Cardiac septum (tissue), 1 donor: ENCODE measurements around the gene PACSIN3. TPM values are rescaled to one million over a fixed set of nuclear protein-coding genes. Genes with fewer than 3 reads are reported as not detected.

Experiments used
- DNase-seq: peaks from one replicate; pipeline ENCODE4 v3.0.0-alpha.2; 2020; ENCODE audit warnings: low spot score
- intact Hi-C: fragments of 100-400 bp; cut with DNase I; formaldehyde crosslinking; loops from one replicate; pipeline ENCODE4 v1.14.0; 2022
- total RNA-seq: library from RNA; stranded (reverse); fragmentation: NEBNext Ultra II Directional; extraction: Animal tissue kit (Norgen Biotek cat#: 25700); gene quantifications from one replicate; pipeline ENCODE4 v1.2.1, GENCODE V29; 2021
- donor health status: DM: no; HTN: no; CAD: no.

PACSIN3 gene
- total RNA-seq, 1 donor from 2014 or later, result 295 TPM

DNA sequence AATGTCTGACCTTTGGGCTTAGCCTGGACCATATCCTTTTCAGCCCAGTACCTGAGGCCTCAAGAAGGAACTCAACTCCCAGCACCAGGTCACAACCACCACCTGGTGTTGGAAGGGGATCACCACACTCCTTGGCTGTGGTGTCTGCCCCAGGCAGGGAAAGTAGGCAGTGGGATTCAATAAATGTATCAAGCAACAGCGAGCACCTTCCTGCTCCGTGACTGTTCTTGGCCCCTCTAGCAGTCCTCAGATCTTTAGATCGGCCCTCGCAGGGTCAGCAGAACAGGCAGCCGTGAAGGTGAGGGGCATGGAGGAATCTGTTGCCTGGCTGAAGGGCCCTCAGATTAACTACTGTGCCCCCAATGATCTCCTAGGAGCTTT, 25.5 kb downstream of the PACSIN3 start:
- peak; percentile 71 for DNase-seq
- intact Hi-C loops, result no loop called here

- intact Hi-C loops, result no loop called here
- DNase-seq, result no peak
Measured at GRCh38 chr11:47158242-47158641, 28.0 kb downstream of the PACSIN3 start.

DNA sequence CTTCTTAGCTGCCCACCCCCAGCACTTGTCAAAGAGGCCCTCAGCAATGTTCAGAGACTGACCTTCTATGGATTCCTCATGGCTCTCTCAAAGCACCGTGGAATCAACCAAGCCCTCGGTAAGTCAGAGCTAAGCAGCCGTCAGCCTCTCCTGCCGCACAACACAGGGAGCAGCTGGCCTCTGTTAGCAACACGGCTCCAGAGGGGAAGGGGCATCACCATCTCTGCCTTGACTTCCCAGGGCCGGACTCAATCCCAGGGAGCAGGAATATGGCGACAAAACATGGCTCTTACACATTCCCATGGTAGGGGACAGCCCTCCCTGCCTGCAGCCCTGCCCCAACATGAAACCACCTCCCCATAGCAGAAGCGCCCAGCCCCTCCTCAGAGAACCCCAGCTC, 28.4 kb downstream of the PACSIN3 start:
- intact Hi-C loops, result no loop called here
- no peak for DNase-seq

- intact Hi-C loops, result no loop called here
- no peak for DNase-seq
Measured at GRCh38 chr11:47156951-47157350, 29.3 kb downstream of the PACSIN3 start.

DNA sequence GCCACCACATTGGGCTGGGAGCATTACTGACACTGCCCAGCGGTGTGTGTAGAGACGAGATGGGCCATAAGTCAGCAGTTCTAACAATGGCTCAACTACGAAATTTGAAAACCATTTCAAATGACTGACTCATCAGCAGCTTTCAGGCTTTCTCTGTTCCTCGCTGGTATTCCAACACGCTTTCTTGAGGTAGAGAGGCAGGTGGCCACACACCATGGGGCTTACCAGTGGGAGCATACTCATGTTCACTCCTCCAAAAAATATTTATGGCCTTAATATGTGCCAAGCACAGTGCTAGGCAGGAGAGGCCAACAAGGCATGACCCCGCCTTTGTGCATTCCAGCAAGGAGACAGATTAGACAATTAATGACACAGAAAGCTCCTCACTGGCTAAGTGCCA, 29.9 kb downstream of the PACSIN3 start:
- no peak for DNase-seq
- intact Hi-C loops, result no loop called here

- DNase-seq, result no peak
- intact Hi-C loops, result no loop called here
Measured at GRCh38 chr11:47155879-47156278, 30.4 kb downstream of the PACSIN3 start.

DNA sequence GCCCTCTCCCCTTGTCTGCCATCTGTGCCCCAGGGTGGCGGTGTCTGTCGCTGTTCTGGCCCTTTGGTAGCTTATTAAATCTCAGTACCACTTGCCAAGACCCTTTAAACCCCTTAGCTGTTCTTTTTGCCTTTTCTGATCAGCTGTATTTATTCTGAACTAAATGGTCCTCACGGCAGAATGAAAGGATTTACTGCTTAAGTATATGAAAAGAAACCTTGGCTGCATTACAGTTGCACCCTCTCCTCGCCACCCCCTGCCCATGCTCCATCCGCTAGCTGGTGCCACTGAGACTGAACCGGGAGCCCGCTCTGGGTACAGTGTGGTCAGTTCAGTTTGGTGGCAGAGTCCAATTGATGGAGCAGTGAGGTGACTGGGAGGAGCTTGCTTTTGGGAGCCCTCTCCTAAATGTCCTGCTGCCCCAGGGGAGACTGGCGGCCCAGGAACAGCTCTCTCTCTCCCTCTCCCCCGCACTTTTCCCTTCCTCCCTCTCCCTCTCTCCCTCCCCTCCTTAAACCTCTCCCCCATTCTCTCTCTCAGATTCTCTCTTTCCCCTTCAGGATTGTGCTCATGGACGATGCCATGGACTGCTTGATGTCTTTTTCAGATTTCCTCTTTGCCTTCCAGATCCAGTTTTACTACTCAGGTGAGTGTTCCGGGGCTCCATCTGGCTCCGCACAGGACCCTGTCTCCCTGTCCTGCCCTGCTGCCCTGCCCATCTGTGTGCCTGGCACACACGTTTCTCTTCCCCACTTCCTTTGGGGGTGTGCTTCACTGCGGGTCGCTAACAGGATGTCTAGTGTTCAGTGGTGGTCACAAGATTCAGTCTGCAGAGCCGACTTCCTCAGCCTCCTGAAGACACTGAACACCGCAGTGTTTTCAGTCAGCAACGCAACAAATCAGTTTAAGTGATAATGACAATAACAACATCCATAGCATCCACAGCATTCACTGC, 31.3 kb downstream of the PACSIN3 start:
- no peak for DNase-seq
- intact Hi-C loops, result no loop called here

DNA sequence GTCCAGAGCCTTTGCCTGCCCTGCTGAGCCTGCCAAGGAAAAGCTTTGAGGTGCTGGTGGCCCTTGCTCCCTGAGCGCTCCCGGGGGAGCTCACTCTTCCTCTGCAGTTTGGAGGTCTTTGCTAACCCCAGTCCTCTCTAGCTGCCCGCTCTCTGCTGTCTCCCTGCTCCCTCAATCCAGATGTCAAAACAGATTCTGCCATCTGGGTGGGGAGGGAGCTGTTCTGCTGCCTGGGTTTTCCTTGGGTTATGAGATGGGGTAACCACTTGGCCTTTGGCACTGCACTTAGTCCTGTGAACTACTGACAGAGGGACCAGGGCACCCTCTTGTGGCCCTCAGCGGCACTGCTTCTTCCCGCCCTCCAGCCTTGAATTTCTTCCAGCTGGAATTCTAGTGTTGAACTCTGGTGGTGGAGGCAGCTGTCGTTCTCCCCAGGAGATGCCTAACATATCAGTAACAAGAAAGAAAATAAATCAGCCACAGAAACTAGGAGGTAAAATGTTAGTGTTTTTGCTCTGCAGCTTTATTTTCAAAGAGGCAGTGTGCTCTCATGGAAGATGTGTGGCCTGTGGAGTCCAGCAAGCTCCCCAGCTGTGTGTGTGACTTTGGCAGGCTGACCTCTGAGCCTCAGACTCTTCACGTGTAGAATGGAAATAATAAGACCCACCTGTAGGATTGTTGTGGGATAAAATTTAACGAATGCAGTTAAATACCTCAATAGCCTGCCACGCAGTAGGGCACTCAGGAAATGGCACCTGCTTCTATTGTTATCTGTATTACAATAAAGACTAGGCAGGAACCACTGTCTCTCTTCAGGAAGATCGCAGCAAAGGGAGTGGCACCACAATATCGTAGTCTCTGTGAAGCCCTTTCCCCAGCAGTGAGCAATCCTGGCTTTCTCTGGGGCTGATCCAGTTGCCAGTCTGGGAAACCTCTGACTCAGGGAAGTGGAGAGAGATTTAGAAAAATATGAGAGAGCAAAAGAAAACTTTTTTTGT, 33.0 kb downstream of the PACSIN3 start:
- peak; percentile 84 for DNase-seq
- intact Hi-C loops, result loop anchor here (1.0 kb wide), 1 partner anchor 264 kb away; no protein-coding TSS in a partner anchor

GRCh38 chr11:47152126-47152952, 33.9 kb downstream of the PACSIN3 start:
- intact Hi-C loops, result no loop called here
- DNase-seq, result no peak

- intact Hi-C loops, result loop anchor here (10.0 kb wide), 1 partner anchor 145 kb away; no protein-coding TSS in a partner anchor
- DNase-seq, result no peak
Measured at GRCh38 chr11:47149782-47150181, 36.5 kb downstream of the PACSIN3 start.

- intact Hi-C loops, result loop anchor here (10.0 kb wide), 1 partner anchor 144 kb away; no protein-coding TSS in a partner anchor
- no peak for DNase-seq
Measured at GRCh38 chr11:47148903-47149531, 37.2 kb downstream of the PACSIN3 start.

DNA sequence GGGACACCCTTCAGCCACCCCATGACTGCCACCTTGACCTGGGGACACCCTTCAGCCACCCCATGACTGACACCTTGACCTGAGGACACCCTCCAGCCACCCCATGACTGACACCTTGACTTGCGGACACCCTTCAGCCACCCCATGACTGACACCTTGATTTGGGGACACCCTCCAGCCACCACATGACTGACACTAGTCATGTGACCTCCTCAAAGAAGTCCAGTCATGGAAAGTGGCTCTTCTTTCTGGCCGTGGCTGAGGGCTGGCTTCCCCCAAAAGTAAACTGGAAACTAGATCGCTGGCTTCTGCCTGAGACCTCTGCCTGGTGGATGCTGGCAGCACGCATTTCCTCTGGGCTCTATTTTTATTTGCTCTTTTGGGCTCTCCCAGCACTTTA, 38.0 kb downstream of the PACSIN3 start:
- intact Hi-C loops, result loop anchor here (10.0 kb wide), 1 partner anchor 143 kb away; no protein-coding TSS in a partner anchor

GRCh38 chr11:47147681-47148080, 38.6 kb downstream of the PACSIN3 start:
- intact Hi-C loops, result loop anchor here (10.0 kb wide), 1 partner anchor 143 kb away; no protein-coding TSS in a partner anchor

More for the DNA sequence above, 38.0 kb downstream of the PACSIN3 start:
- no peak for DNase-seq

DNA sequence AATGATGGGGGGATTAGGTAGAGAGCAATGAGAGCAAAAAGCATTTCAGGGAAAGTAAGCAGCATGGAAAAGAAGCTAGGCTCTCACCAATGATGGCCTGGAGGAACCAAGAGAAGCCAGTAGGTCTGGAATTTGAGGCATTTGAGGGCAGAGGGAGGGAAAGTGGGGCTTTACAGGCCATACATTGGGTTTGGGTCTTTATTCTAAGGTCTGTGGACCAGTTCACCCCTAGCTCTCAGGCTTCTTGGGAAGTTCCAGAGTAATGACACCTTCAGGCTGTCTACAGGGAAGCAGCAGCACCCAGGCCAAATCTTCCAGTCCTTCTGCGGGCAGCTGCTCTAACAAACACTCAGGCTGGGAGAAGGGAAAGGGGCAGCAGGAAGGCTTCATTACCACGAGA, 39.0 kb downstream of the PACSIN3 start:
- no peak for DNase-seq
- intact Hi-C loops, result loop anchor here (10.0 kb wide), 1 partner anchor 142 kb away; no protein-coding TSS in a partner anchor

More at GRCh38 chr11:47147681-47148080, 38.6 kb downstream of the PACSIN3 start:
- DNase-seq, result no peak

- DNase-seq, result no peak
- intact Hi-C loops, result loop anchor here (10.0 kb wide), 1 partner anchor 140 kb away; no protein-coding TSS in a partner anchor
Measured at GRCh38 chr11:47144541-47144940, 41.7 kb downstream of the PACSIN3 start.

DNA sequence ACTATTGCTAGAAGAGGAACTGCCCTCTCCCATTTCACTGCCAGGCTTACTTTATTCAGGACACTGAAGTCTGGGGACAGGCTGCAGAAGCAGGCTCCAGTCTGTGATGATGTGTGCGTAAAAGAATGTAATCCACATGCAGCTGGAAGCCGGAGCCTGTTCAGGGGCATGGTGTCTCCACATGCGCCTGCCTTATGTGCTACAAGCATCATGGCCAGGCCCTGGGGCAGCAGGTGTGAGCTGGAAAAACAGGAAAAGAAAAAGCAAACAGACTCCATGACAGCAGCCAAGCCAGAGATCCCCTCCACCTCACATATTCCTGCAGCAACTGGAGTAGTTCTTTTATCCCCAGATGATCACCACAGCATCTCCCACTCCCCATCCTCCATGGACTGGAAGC, 42.9 kb downstream of the PACSIN3 start:
- intact Hi-C loops, result loop anchor here (10.0 kb wide), 1 partner anchor 139 kb away; no protein-coding TSS in a partner anchor
- no peak for DNase-seq

GRCh38 chr11:47139878-47140277, 46.4 kb downstream of the PACSIN3 start:
- DNase-seq, result no peak
- intact Hi-C loops, result loop anchor here (10.0 kb wide), 1 partner anchor 135 kb away; no protein-coding TSS in a partner anchor

DNA sequence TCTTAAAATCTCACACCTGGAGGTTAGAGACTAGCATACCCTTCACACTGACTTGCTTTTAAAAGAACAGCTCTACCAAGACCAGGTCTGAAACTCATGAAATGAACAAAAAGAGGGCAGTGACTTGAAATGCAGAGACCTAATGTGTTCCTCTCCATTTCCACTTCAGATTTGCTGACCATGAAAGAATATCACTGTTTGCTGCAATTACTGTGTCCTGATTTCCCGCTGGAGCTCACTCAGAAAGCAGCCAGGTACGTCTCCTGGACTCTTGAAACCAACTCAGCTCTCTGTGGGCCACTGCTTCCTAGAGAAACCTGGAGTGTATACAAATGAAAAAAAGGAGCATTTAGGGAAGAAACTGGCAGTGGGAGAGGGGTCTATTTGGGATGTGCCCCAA, 48.8 kb downstream of the PACSIN3 start:
- no peak for DNase-seq
- intact Hi-C loops, result no loop called here
